ENCODE results near the gene HAVCR2. TPM values are rescaled to one million over a fixed set of nuclear protein-coding genes. Genes with fewer than 3 reads are reported as not detected.

HAVCR2 gene
- total and polyA plus RNA-seq, 9 of the 15 experiments (the other 6 are each of a cell fraction or from before 2014, with no cell fraction given), result 0.04 to 0.11 (median 0.06) TPM; not detected in 5

DNA sequence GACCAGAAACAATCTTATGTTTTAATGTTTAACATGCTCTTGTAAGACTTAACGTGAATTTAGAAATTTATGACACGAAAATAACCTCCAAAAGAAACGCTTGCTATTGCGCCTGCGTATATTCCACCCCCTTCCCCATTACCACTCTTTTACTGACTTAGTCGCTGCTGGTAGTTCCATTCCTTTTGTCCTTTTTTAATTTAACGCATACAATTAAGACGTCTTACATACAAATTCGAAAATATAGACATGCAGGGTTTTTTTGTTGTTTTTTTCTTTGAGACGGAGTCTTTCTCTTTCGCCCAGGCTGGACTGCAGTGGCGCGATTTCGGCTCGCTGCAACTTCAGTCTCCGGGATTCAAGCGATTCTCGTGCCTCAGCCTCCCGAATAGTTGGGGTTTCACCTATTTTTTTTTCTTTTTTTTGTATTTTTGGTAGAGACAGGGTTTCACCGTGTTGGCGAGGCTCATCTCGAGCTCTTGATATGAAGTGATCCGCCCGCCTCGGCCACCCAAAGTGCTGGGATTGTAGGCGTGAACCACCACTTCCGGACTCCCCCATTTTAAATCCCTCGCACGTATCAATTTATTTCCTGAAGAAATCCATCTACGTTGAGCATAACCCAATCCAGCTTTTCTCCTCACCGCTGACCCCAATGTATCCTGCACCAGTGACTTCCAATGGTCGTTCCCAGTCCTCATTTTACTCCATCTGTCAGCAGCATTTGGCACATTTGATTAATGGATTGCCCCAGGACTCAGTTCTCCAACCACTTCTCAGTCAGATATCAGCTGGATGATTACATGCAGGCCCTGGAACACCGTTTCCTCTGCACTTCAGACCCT, 34.5 kb upstream of the HAVCR2 start (continued):
- peak; percentile 88 for TF ChIP-seq POLR2H (tag; IDR thresholded peaks at IDR 0.05; ENCODE audit: low read depth)
- no peak for TF ChIP-seq PTRF (tag; IDR thresholded peaks at IDR 0.05)
- no peak for TF ChIP-seq MTA1 (IDR thresholded peaks at IDR 0.05; ENCODE audit: borderline replicate concordance)
- no peak for TF ChIP-seq U2AF2 (optimal IDR thresholded peaks at IDR 0.05; ENCODE audit: low read depth, low read length)
- no peak for TF ChIP-seq ZNF518B (CRISPR knock-in tag; IDR thresholded peaks at IDR 0.05)
- no peak for TF ChIP-seq ZNF77 (CRISPR knock-in tag; IDR thresholded peaks at IDR 0.05)
- TF ChIP-seq, protein P1, sequence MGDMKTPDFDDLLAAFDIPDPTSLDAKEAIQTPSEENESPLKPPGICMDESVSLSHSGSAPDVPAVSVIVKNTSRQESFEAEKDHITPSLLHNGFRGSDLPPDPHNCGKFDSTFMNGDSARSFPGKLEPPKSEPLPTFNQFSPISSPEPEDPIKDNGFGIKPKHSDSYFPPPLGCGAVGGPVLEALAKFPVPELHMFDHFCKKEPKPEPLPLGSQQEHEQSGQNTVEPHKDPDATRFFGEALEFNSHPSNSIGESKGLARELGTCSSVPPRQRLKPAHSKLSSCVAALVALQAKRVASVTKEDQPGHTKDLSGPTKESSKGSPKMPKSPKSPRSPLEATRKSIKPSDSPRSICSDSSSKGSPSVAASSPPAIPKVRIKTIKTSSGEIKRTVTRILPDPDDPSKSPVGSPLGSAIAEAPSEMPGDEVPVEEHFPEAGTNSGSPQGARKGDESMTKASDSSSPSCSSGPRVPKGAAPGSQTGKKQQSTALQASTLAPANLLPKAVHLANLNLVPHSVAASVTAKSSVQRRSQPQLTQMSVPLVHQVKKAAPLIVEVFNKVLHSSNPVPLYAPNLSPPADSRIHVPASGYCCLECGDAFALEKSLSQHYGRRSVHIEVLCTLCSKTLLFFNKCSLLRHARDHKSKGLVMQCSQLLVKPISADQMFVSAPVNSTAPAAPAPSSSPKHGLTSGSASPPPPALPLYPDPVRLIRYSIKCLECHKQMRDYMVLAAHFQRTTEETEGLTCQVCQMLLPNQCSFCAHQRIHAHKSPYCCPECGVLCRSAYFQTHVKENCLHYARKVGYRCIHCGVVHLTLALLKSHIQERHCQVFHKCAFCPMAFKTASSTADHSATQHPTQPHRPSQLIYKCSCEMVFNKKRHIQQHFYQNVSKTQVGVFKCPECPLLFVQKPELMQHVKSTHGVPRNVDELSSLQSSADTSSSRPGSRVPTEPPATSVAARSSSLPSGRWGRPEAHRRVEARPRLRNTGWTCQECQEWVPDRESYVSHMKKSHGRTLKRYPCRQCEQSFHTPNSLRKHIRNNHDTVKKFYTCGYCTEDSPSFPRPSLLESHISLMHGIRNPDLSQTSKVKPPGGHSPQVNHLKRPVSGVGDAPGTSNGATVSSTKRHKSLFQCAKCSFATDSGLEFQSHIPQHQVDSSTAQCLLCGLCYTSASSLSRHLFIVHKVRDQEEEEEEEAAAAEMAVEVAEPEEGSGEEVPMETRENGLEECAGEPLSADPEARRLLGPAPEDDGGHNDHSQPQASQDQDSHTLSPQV (IDR thresholded peaks at IDR 0.05), result peak; percentile 31; the same call in 1 of the 2 replicates
- TF ChIP-seq TOE1 (IDR thresholded peaks at IDR 0.05; ENCODE audit: borderline replicate concordance), result 0 out of 2 replicates have a peak, but pooled peaks have one; percentile 10
- TF ChIP-seq TOE1 (CRISPR knock-in tag; IDR thresholded peaks at IDR 0.05; ENCODE audit: borderline replicate concordance, low read depth), result no peak
- no peak for TF ChIP-seq ZNF280A (IDR thresholded peaks at IDR 0.05; ENCODE audit: low read depth, partially characterized antibody)
- TF ChIP-seq ZNF217 (CRISPR knock-in tag; IDR thresholded peaks at IDR 0.05), result no peak
- TF ChIP-seq FOS (IDR thresholded peaks at IDR 0.05; ENCODE audit: extremely low read depth, insufficient read length), result no peak
- TF ChIP-seq ELF1 (tag; IDR thresholded peaks at IDR 0.05), result peak; percentile 48; the same call in 1 of the 2 replicates
- no peak for TF ChIP-seq ZNF785 (CRISPR knock-in tag; IDR thresholded peaks at IDR 0.05)

All from K562 (cell line).